Stimulated activated CD4-positive, alpha-beta T cell treated with anti-CD3 and anti-CD28 coated beads, Interleukin-2, amount 100 ng/mL, for 4 hours (primary cell): ENCODE results near the gene SH2B3.
"Not testable (repeated sequence)": the region's sequence is repeated elsewhere in the genome, so short reads cannot be mapped to it uniquely, and the experiment has no call there.

Experiments
- DNase-seq: peaks from one replicate; pipeline ENCODE4 v3.0.0-alpha.2; 2020; ENCODE audit warnings: low read depth

SH2B3 gene

DNA sequence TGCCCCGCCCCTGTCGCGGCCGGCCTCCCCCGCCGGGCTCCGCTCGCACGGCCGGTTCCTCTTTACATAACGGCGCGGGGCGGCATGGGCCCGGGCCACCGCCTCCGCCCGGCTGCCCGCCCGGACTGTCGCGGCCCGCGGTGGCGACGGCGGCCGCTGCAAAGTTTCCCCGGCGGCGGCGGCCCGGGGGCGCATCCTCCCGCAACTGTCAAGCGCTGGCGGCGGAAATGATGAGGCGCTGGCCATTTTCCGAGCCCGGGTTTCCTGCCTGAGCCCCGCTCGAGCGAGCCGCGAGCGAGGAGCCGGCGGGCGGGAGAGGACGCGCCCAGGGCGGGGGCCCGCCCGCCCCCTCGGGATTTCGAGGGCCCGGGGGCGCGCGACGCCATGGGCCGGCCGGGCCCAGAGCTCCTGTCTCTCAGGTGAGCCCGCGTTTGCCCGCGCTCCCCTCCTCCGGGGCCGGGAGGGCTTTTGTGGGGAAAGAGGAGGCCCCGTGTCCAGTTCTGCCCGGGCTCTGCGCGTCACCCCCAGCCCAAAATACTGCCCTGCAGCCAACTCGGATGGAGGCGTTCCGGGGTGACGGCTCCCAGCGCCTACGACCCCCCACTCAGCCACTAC is at the start of gene SH2B3:
Gene SH2B3, plus strand, starts transcription at position 65 of the 615 bp plus-strand sequence. CDS start 12,223 bp downstream, outside the sequence.
- peak; percentile 65 for DNase-seq

GRCh38 chr12:111359231-111359913 is 46.4 kb upstream of the SH2B3 start:
- DNase-seq, result peak; percentile 30

GRCh38 chr12:111359914-111360276 is 45.8 kb upstream of the SH2B3 start:
- no peak for DNase-seq

- no peak for DNase-seq
These were observed 45.3 kb upstream of the SH2B3 start for GRCh38 chr12:111360325-111360930.

DNA sequence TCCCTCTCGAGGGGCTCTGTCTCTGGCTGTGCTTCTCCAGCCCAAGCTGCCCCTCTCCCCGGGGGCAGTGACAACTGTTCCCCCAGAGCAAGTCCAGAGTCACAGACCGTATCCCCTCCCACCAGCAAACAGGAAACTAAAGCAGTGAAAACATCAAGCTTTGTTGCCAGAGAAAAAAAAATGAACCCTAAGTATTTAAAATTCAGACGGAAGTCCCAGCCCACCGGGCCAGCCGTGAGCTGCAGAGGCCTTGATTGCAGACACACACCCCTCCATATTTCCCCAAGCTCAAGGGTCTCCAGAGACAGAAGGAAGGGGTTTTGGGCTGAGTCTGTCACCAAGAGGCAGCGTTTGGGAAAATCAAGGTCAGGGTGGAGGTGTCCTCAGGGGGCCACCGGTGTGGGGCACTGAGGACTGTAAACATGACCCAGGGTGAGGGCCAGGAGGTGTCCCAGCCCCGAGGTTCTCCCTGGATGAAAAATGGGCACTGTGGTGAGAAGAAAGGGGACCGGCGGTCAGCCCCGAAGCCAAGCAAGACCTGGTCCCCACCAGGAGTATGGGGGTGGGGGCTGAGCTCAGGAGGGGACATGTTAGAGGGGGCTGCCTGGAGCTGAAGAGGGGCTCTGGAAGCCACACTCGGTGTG is 44.5 kb upstream of the SH2B3 start:
- no peak for DNase-seq

GRCh38 chr12:111361717-111362576 is 43.8 kb upstream of the SH2B3 start:
- no peak for DNase-seq

DNA sequence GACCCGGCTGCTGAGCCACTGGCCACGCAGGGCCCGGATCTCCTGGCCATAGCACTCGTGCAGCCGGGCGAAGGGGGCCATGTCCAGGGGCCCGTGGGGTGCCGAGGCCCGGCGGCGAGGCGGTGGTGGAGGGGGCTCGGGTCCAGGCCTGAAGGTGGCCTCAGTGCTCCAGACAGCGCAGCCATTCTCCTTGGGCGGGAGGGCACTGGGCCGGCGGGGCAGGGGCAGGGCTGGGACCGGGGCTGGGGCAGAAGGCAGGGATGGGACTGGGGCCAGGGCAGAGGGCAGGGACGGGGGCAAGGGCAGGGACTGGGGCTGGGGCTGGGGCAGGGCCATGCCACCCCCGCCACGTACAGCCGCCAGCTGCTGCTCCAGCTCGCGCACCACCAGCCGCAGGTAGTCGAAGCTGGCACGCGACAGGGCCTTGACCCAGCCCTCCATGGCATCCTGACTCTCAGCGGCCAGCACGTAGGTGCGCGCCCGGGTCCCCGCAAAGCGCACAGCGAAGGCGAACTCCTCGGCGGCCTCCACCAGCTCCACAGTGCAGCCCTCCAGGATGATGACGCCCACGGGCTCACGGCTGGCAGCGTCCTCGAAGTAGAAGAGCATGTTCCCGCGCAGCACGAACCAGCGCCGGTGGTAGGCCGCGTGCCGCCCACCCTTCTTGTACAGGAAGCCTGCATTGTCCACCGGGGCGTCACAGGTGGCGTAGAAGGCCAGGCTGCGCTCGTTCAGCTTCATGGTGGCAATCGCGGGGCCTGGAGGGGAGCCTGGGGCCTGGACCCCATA is 42.8 kb upstream of the SH2B3 start:
- DNase-seq, result no peak

- no peak for DNase-seq
These were observed 42.1 kb upstream of the SH2B3 start for GRCh38 chr12:111363578-111363977.

- DNase-seq, result no peak
These were observed 39.6 kb upstream of the SH2B3 start for GRCh38 chr12:111366075-111366474.

DNA sequence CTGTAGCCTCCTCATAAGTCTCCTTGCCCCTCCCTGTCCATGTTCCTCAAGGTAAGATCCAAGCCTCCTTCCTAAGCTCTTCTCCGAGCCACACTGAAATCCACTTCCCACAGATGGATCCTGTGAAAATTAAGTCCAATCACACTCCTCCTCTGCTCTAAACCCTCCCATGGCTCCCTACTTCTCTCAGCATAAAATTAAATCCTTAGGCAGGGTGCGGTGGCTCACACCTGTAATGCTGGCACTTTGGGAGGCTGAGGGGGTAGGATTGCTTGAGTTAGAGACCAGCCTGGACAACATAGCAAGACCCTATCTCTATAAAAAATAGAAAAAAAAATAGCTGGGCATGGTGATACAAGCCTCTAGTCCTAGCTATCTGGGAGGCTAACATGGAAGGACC is 39.1 kb upstream of the SH2B3 start:
- no peak for DNase-seq

DNA sequence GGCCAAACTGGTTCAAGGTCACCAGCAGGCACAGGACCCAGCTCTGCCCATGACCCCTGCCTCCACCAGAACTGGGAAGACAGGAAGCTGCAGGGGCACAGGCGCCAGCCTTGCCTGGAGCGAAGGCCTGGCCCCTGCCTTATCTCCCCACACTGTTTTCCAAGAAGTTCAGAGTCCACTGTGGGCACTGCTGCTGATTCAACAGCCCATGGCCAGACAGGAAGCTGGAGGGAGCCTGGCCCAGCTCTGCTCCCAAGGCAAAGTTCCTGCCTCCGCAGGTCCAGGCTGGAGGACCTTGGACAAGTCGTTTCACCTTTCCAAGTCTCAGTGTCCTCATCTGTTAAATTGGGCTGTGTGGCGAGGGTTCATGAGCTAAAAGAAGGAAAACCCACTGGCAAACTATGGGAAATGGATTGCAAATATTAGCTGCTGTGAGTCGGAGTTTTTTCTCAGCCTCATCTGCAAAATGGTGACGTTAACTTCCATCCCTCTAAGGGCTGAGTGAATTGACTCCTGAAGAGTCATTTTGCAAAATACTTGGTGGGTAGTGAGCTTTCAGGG is 38.0 kb upstream of the SH2B3 start:
- no peak for DNase-seq

- DNase-seq, result no peak
These were observed 37.4 kb upstream of the SH2B3 start for GRCh38 chr12:111368291-111368787.

DNA sequence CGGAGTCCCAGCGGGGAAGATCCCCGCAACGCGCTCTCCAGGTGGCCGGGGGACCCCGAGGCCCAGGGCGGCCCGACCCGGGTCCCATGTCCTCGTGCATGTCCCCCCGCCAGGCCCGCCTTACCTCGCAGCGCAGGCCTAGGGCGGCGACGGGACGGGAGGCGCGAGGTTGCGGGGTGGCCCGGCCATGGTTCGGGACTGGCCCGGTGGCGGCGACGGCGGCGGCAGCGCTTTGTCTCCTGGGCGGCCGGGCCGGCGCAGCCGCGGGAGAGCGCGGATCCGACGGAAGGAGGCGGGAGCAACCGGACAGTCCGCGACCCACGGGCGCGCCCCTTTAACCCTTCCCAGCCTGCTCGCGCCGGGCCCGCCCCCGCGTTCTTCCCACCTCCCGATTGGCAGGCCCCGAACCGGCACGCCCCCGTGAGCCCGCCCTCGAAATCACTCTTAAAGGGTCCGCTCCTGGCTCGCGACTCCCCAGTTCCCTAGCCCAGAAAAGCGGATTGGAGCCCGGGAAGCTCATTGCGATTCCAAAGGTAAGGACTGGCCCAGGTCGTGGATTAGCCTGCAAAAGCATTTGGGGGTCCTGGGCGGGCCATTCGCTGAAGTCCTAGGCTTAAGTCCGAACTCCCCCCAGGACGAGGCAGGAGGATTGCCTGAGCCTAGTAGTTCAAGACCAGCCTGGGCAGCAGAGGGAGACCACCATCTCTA is 36.8 kb upstream of the SH2B3 start, which contains the start of gene PHETA1:
Gene PHETA1, minus strand, starts transcription at position 308 of the 708 bp plus-strand sequence. CDS start 5,668 bp downstream, outside the sequence.
- DNase-seq, result peak; percentile 69

GRCh38 chr12:111369496-111370220 is 36.1 kb upstream of the SH2B3 start:
- DNase-seq, result no peak

DNA sequence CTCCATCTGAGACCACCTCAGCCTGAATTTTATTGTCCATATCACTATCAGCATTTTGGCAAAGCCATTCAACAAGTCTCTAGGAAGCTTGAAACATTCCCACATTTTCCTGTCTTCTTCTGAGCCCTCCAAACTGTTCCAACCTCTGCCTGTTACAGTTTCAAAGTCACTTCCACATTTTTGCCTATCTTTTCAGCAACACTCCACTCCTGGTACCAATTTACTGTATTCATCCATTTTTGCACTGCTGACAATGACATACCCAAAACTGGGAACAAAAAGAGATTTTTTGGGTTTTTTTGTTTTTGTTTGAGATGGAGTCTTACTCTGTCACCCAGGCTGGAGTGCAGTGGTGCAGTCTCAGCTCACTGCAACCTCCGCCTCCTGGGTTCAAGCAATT is 32.5 kb upstream of the SH2B3 start:
- DNase-seq, result not testable (repeated sequence)

DNA sequence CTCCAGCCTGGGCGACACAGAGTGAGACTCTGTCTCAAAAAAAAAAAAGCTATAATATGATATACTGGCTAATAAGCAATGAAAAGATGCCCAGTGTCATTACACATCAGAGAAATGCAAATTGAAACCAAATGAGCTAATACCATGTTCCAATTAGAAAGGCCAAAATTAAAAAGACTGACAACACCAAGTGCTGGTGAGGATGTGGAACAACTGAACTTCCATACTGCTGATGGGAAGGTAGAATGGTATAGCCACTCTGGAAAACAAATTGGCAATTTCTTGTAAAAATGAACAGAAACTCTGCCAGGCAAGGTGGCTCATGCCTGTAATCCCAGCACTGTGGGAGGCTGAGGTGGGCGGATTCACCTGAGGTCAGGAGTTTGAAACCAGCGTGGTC is 28.3 kb upstream of the SH2B3 start:
- DNase-seq, result no peak

DNA sequence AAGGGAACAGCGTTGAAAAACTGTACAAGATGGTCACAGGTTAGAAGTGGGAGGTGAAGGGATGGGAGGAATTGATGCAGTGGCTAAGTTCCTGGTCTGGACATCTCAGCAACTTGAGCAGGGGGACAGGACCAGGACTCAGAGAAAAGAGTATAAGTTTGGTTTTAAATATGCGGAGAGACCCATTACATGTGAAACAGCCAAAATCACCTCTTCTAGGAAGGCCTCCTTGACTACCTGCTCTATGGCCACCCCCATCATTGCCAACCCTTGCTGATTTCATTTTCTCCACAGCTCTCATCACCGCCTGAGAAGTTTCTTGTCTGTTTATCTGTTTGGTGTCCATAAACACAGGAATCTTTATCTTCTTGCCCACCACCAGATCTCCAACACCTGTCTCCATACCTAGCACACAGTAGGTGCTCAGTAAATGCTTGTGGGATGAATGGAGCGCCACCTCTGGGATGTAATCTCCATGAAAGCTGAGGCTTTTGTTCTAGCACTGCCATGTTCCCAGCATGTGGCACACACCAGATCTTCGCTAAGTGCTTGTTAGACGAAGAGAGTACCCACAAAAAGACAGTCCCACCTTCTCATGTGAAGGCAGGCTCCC is 25.7 kb upstream of the SH2B3 start:
- DNase-seq, result no peak

- no peak for DNase-seq
These were observed 21.1 kb upstream of the SH2B3 start for GRCh38 chr12:111384596-111384995.

DNA sequence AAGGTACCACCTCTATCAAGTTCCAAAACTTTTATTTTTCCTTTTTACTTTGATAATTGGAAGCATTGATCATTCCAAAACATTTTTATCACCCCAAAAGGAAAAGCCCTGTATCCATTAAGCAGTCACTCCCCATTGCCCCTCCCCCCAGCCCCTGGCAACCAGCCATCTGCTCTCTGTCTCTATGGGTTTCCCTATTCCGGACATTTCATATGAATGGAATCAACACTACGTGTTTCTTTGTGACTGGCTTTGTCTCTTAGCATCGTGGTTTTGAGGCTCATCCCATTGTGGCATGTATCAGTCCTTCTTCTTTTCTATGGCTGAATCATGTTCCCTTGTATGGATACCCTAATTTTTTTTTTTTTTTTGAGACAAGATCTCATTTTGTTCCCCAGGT is 18.8 kb upstream of the SH2B3 start:
- no peak for DNase-seq
